ENCODE measurements around the gene ERG.

- TF ChIP-seq RXRA (IDR thresholded peaks at IDR 0.05) (no peak), MAX (IDR thresholded peaks at IDR 0.05) (no peak), CTCF (IDR thresholded peaks at IDR 0.05; ENCODE audit: low read depth, low read length, missing input control) (no peak), TAF1 (conservative IDR thresholded peaks at IDR 0.05) (no peak)
Observed at GRCh38 chr21:38498057-38498833, at the start of gene ERG.
